Measurements from ENCODE around the gene FGD1. TPM values are rescaled to one million over a fixed set of nuclear protein-coding genes. Genes with fewer than 3 reads are reported as not detected.
"Not testable (repeated sequence)": the region's sequence is repeated elsewhere in the genome, so short reads cannot be mapped to it uniquely, and the experiment has no call there.

FGD1 gene
- total RNA-seq (2014; rRNA removed) (9.9 and 18.5 TPM in 2 replicates), Bru-seq, nascent RNA (percentile 49 among the genes with signal in this experiment), BruChase-seq, experiment 1, labeled RNA remaining after a 6-hour chase (percentile 57 among the genes with signal in this experiment), BruChase-seq, experiment 2, labeled RNA remaining after a 2-hour chase (percentile 54 among the genes with signal in this experiment)
- long read RNA-seq, full-length matches to known transcripts, result 6 of 36 reads
- long read RNA-seq, partial matches to known transcripts, result 16 of 36 reads
- long read RNA-seq, other reads (novel, unspliced or antisense), result 14 of 36 reads

- Histone ChIP-seq H3K4me3 (ENCODE audit: low read length) (peak within 1 kb of the TSS; percentile 84), H3F3A (ENCODE audit: low read length, unreplicated experiment) (no peaks in the 10 kb centered on the region), H3K9ac (ENCODE audit: low read length) (peak within 1 kb of the TSS; percentile 77), H3K9me3 (ENCODE audit: low read length) (no peaks in the 10 kb centered on the region), H3K79me2 (ENCODE audit: low read length) (peaks cover 39% of the 10 kb centered on the region), H4K20me1 (ENCODE audit: low read length) (no peaks in the 10 kb centered on the region), H3K27me3 (ENCODE audit: low read length) (no peaks in the 10 kb centered on the region), H3K4me1 (ENCODE audit: insufficient read depth, low read length) (peaks cover 17% of the 10 kb centered on the region), H2AFZ (ENCODE audit: low read length) (peak within 1 kb of the TSS; percentile 93), H3K9me2 (replicated peaks; ENCODE audit: low read length) (no peaks in the 10 kb centered on the region), H3K36me3 (ENCODE audit: low read depth, low read length) (no peaks in the 10 kb centered on the region), H3K27ac (ENCODE audit: low read length) (no peak within 1 kb of the TSS), H3K4me2 (ENCODE audit: low read length) (peak within 1 kb of the TSS; percentile 84)
- DNase-seq (peak; percentile 64), ATAC-seq (peak; percentile 68)
- CTCF ChIA-PET, result no interaction called here
- POLR2A ChIA-PET (ENCODE audit: unreplicated experiment), result no interaction called here
- intact Hi-C loops (cut with micrococcal nuclease), result no loop called here
- BruUV-seq (replicated peaks), result no TSS peak
- TF ChIP-seq CTCF (conservative IDR thresholded peaks at IDR 0.05; ENCODE audit: low read depth, low read length) (no peak), EZH2 (IDR thresholded peaks at IDR 0.05; ENCODE audit: low read length, unreplicated experiment) (no peak), EZH2phosphoT487 (IDR thresholded peaks at IDR 0.05; ENCODE audit: borderline replicate concordance, low read length) (no peak)
Observed at GRCh38 chrX:54495814-54496516, at the start of gene FGD1. Gene FGD1, minus strand, starts transcription at chrX:54496234. Its CDS starts 802 bp downstream, at chrX:54495432.

GRCh38 chrX:54542239-54542638, 46.2 kb upstream of the FGD1 start:
- H3K27me3 ChIP-seq (ENCODE audit: low read length); H3K9ac ChIP-seq (ENCODE audit: low read length); H2AFZ ChIP-seq (ENCODE audit: low read length); DNase-seq; intact Hi-C loops (cut with micrococcal nuclease); POLR2A ChIA-PET (ENCODE audit: unreplicated experiment); H3K9me3 ChIP-seq (ENCODE audit: low read length); H3K4me3 ChIP-seq (ENCODE audit: low read length); BruUV-seq (replicated peaks); CTCF ChIA-PET; H3K9me2 ChIP-seq (replicated peaks; ENCODE audit: low read length); ATAC-seq; H3K4me1 ChIP-seq (ENCODE audit: insufficient read depth, low read length); H4K20me1 ChIP-seq (ENCODE audit: low read length); H3F3A ChIP-seq (ENCODE audit: low read length, unreplicated experiment); H3K27ac ChIP-seq (ENCODE audit: low read length); H3K4me2 ChIP-seq (ENCODE audit: low read length): not testable (repeated sequence)
- H3K36me3 ChIP-seq (ENCODE audit: low read depth, low read length), result peaks cover 46% of the 10 kb centered on the region
- H3K79me2 ChIP-seq (ENCODE audit: low read length), result peaks cover 13% of the 10 kb centered on the region

- Histone ChIP-seq H3K9ac (ENCODE audit: low read length) (no peak overlapping the region), H3K9me3 (ENCODE audit: low read length) (no peaks in the 10 kb centered on the region), H3K9me2 (replicated peaks; ENCODE audit: low read length) (no peaks in the 10 kb centered on the region), H3K36me3 (ENCODE audit: low read depth, low read length) (peaks cover 42% of the 10 kb centered on the region), H3K4me3 (ENCODE audit: low read length) (no peak overlapping the region), H3F3A (ENCODE audit: low read length, unreplicated experiment) (no peaks in the 10 kb centered on the region), H3K4me1 (ENCODE audit: insufficient read depth, low read length) (no peaks in the 10 kb centered on the region), H2AFZ (ENCODE audit: low read length) (no peak overlapping the region), H3K27me3 (ENCODE audit: low read length) (no peaks in the 10 kb centered on the region), H3K4me2 (ENCODE audit: low read length) (no peak overlapping the region), H4K20me1 (ENCODE audit: low read length) (no peaks in the 10 kb centered on the region), H3K79me2 (ENCODE audit: low read length) (peaks cover 26% of the 10 kb centered on the region), H3K27ac (ENCODE audit: low read length) (no peak overlapping the region)
- DNase-seq (no peak), ATAC-seq (no peak)
- ChIA-PET POLR2A (ENCODE audit: unreplicated experiment) (no interaction called here), CTCF (no interaction called here)
- intact Hi-C loops (cut with micrococcal nuclease), result no loop called here
- no TSS peak for BruUV-seq (replicated peaks)
- TF ChIP-seq EZH2phosphoT487 (IDR thresholded peaks at IDR 0.05; ENCODE audit: borderline replicate concordance, low read length) (no peak), EZH2 (IDR thresholded peaks at IDR 0.05; ENCODE audit: low read length, unreplicated experiment) (no peak), CTCF (conservative IDR thresholded peaks at IDR 0.05; ENCODE audit: low read depth, low read length) (no peak)
Observed at GRCh38 chrX:54540289-54540688, 44.3 kb upstream of the FGD1 start.

Measured in PC-3 (cell line).